ENCODE measurements around the gene SCLY.

DNA sequence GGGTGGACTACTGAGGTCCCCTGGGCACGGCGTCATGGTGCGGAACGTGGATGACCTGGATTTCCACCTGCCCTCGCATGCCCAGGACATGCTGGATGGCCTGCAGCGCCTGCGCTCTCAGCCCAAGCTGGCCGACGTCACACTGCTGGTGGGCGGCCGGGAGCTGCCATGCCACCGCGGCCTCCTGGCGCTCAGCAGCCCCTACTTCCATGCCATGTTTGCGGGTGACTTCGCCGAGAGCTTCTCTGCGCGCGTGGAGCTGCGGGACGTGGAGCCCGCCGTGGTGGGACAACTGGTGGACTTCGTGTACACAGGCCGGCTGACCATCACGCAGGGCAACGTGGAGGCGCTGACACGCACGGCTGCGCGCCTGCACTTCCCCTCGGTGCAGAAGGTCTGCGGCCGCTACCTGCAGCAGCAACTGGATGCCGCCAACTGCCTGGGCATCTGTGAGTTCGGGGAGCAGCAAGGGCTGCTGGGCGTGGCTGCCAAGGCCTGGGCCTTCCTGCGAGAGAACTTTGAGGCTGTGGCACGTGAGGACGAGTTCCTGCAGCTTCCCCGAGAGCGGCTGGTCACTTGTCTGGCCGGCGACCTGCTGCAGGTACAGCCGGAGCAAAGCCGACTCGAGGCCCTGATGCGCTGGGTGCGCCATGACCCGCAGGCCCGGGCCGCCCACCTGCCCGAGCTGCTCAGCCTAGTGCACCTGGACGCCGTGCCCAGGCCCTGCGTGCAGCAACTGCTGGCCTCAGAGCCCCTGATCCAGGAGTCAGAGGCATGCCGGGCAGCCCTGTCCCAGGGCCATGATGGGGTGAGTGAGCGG is 80.1 kb downstream of the SCLY start:
- TF ChIP-seq, protein P1, sequence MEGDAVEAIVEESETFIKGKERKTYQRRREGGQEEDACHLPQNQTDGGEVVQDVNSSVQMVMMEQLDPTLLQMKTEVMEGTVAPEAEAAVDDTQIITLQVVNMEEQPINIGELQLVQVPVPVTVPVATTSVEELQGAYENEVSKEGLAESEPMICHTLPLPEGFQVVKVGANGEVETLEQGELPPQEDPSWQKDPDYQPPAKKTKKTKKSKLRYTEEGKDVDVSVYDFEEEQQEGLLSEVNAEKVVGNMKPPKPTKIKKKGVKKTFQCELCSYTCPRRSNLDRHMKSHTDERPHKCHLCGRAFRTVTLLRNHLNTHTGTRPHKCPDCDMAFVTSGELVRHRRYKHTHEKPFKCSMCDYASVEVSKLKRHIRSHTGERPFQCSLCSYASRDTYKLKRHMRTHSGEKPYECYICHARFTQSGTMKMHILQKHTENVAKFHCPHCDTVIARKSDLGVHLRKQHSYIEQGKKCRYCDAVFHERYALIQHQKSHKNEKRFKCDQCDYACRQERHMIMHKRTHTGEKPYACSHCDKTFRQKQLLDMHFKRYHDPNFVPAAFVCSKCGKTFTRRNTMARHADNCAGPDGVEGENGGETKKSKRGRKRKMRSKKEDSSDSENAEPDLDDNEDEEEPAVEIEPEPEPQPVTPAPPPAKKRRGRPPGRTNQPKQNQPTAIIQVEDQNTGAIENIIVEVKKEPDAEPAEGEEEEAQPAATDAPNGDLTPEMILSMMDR (IDR thresholded peaks at IDR 0.05): no peak
- no peak for TF ChIP-seq ZFX (IDR thresholded peaks at IDR 0.05; ENCODE audit: borderline replicate concordance)
